Gastroesophageal sphincter (tissue), 3 donors: ENCODE data around the gene GNL1.

Experiments
- CTCF ChIP-seq, 4 experiments: fragments of 200-600 bp in 2 of 4; fragments of 450-650 bp in 2 of 4; sonication (generic) in 1 of 4; IDR thresholded peaks; one replicate each; pipeline ENCODE4 v1.5.1; 2017 to 2019; ENCODE audit warnings: antibody characterized with exemption in 4 of 4, mild to moderate bottlenecking in 2 of 4, moderate library complexity in 2 of 4
- EP300 ChIP-seq: sonication (generic); formaldehyde crosslinking; IDR thresholded peaks from one replicate; pipeline ENCODE4 v1.6.1; 2017; ENCODE audit warnings: antibody characterized with exemption, mild to moderate bottlenecking
- POLR2A ChIP-seq, 2 donors: fragments of 450-650 bp; IDR thresholded peaks; one replicate each; pipeline ENCODE4 v1.6.1; 2017; ENCODE audit warnings: antibody characterized with exemption in 2 of 2, mild to moderate bottlenecking in 2 of 2, moderate library complexity in 1 of 2

GRCh38 chr6:30560930-30561329 lies 4.6 kb upstream of the GNL1 start:
- TF ChIP-seq EP300 = no peak
- TF ChIP-seq CTCF (IDR thresholded peaks at IDR 0.05) = no peak
- TF ChIP-seq POLR2A (IDR thresholded peaks at IDR 0.05) = no peak
